ENCODE results near the gene GP1BB.

DNA sequence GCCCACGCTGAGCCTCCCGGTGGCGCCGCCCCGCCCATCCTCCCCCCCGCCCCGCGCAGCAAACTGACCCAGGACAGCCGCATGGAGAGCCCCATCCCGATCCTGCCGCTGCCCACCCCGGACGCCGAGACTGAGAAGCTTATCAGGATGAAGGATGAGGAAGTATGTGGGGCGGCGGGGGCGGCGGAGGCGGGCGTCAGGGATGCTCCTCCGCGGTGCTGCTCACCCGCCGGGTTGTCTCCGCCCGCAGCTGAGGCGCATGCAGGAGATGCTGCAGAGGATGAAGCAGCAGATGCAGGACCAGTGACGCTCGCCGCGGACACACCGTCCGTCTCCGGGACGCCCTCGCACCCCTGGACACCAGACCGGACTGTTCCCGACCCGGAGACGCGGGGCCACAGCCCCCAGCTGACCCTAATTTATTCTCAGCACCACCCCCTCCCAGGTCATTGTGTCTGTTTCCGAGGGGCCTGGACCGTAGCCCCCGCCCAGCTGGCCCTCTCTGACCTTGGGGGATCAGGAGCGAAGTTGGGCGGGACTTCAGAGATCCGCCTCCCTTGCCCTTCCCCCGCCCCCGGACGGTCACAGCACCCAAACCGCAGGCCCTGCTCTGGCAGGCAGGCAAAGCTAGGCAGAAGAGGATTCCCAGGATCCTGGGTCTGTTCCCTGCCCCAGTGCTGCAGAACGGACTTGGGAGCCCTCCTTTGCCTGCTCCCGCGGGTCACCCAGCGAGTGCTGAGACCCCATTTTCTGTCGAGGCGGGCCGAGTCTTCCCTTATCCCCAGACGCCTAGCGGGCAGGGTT is 959 bp upstream of the GP1BB start:
- TF ChIP-seq, protein P1, sequence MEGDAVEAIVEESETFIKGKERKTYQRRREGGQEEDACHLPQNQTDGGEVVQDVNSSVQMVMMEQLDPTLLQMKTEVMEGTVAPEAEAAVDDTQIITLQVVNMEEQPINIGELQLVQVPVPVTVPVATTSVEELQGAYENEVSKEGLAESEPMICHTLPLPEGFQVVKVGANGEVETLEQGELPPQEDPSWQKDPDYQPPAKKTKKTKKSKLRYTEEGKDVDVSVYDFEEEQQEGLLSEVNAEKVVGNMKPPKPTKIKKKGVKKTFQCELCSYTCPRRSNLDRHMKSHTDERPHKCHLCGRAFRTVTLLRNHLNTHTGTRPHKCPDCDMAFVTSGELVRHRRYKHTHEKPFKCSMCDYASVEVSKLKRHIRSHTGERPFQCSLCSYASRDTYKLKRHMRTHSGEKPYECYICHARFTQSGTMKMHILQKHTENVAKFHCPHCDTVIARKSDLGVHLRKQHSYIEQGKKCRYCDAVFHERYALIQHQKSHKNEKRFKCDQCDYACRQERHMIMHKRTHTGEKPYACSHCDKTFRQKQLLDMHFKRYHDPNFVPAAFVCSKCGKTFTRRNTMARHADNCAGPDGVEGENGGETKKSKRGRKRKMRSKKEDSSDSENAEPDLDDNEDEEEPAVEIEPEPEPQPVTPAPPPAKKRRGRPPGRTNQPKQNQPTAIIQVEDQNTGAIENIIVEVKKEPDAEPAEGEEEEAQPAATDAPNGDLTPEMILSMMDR (IDR thresholded peaks at IDR 0.05), result no peak
- no peak for TF ChIP-seq POLR2A (IDR thresholded peaks at IDR 0.05)

Measured in tibial nerve (tissue), 3 donors.